ENCODE data around the gene GLT1D1. TPM values are rescaled to one million over a fixed set of nuclear protein-coding genes. Genes with fewer than 3 reads are reported as not detected.

Gene GLT1D1
- total RNA-seq, 2 experiments from 2014 or later = 0.32 TPM; not detected in 1

DNA sequence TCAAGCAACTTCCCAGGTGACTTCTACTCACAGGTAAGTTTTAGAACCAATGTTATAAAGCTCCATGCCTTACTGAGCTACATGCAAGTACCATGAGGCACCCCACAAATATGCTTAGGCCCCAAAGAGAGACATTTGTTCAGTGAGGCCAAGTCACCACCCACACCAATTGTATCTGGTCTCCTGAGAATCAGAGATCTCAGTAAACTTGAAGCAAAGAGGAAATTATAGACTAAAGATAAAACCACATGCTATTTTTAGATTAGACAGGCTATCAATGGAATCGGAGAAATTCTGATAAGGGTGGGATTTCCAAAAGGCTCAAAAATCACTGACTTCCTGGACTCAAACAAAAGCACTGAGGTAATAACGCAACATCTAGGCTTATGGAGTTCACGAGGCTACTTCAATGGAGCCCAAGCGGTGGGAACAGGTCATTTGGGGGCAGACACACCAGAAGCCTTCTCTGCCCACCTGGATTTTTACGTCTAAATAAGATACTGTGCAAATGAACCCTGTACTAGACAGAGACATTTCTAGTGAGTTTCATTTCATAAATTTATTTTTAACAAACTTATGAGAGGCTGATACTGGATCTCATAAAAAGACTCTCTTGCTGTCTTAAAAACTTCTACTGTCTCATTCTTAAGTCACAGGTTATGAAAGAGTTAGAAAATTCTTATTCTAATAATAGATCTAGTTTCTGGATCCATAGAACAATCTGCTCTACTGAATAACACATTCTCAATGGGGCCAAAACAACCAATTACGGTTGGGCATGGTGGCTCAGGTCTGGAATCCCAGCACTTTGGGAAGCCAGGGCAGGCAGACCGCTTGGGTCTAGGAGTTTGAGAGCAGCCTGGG, 37.3 kb upstream of the GLT1D1 start:
- DNase-seq (ENCODE audit: low spot score) = no peak
- H3K9me2 ChIP-seq (ENCODE audit: insufficient read depth, low read length) = no peaks in the 10 kb centered on the region
- CTCF ChIA-PET (ENCODE audit: unreplicated experiment) = no interaction called here
- no peak for TF ChIP-seq CTCF (conservative IDR thresholded peaks at IDR 0.05; ENCODE audit: low read length)
- TF ChIP-seq EZH2phosphoT487 (IDR thresholded peaks at IDR 0.05; ENCODE audit: borderline replicate concordance, low read depth, low read length) = no peak
- peaks cover 100% of the 10 kb centered on the region for H3K79me2 ChIP-seq (ENCODE audit: insufficient read depth, low read depth, low read length)
- peak overlapping the region; percentile 56 for H3K4me3 ChIP-seq (ENCODE audit: low read depth, low read length, poor library complexity, severe bottlenecking)
- peaks cover 77% of the 10 kb centered on the region for H3K36me3 ChIP-seq (ENCODE audit: insufficient read depth, low read length)
- no peak overlapping the region for H2AFZ ChIP-seq (ENCODE audit: low read length)
- peak overlapping the region; percentile 74 for H3K27ac ChIP-seq (ENCODE audit: low read depth, low read length, poor library complexity, severe bottlenecking)
- H3K9me3 ChIP-seq (ENCODE audit: low read length) = no peaks in the 10 kb centered on the region
- POLR2A ChIA-PET = interaction anchor here (0.5 to 0.6 kb wide), 2 partner anchors 11 to 25 kb away, joined by 3 read pairs; no protein-coding TSS in a partner anchor
- peaks cover 63% of the 10 kb centered on the region for H4K20me1 ChIP-seq (ENCODE audit: insufficient read depth, low read length)
- intact Hi-C loops (cut with micrococcal nuclease; ENCODE audit: unreplicated experiment) = no loop called here
- no TSS peak for BruUV-seq (replicated peaks)
- H3K4me2 ChIP-seq (ENCODE audit: low read length) = peak overlapping the region; percentile 92
- peaks cover 67% of the 10 kb centered on the region for H3K4me1 ChIP-seq (ENCODE audit: insufficient read depth, low read length, poor library complexity, severe bottlenecking)

DNA sequence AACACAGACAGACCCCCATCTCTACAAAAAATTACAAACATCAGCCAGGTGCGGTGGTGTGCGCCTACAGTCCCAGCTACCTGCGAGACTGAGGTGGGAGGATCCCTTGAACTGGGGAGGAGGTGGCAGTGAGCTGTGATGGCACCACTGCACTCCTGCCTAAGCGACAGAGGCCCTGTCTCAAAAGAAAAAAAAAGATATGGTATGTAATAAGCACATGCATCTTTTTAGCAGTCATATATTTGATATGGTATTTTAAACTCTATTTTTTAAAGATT, 36.7 kb upstream of the GLT1D1 start:
- H3K79me2 ChIP-seq (ENCODE audit: insufficient read depth, low read depth, low read length) = peaks cover 100% of the 10 kb centered on the region
- TSS peak; percentile 1 for BruUV-seq (replicated peaks)
- H4K20me1 ChIP-seq (ENCODE audit: insufficient read depth, low read length) = peaks cover 63% of the 10 kb centered on the region
- POLR2A ChIA-PET = no interaction called here
- TF ChIP-seq CTCF (conservative IDR thresholded peaks at IDR 0.05; ENCODE audit: low read length) (no peak), EZH2phosphoT487 (IDR thresholded peaks at IDR 0.05; ENCODE audit: borderline replicate concordance, low read depth, low read length) (no peak)
- H3K9me2 ChIP-seq (ENCODE audit: insufficient read depth, low read length) = no peaks in the 10 kb centered on the region
- H3K9me3 ChIP-seq (ENCODE audit: low read length) = no peaks in the 10 kb centered on the region
- peak overlapping the region; percentile 92 for H3K4me2 ChIP-seq (ENCODE audit: low read length)
- intact Hi-C loops (cut with micrococcal nuclease; ENCODE audit: unreplicated experiment) = no loop called here
- H2AFZ ChIP-seq (ENCODE audit: low read length) = no peak overlapping the region
- H3K4me3 ChIP-seq (ENCODE audit: low read depth, low read length, poor library complexity, severe bottlenecking) = peak overlapping the region; percentile 56
- peak overlapping the region; percentile 74 for H3K27ac ChIP-seq (ENCODE audit: low read depth, low read length, poor library complexity, severe bottlenecking)
- H3K36me3 ChIP-seq (ENCODE audit: insufficient read depth, low read length) = peaks cover 76% of the 10 kb centered on the region
- DNase-seq (ENCODE audit: low spot score) = no peak
- CTCF ChIA-PET (ENCODE audit: unreplicated experiment) = no interaction called here
- H3K4me1 ChIP-seq (ENCODE audit: insufficient read depth, low read length, poor library complexity, severe bottlenecking) = peaks cover 67% of the 10 kb centered on the region
